Fibroblast of the conjunctiva (primary cell): ENCODE results near the gene WDR74.
"Not testable (repeated sequence)": the region's sequence is repeated elsewhere in the genome, so short reads cannot be mapped to it uniquely, and the experiment has no call there.

ENCODE experiments used
- DNase-seq: peaks from one replicate; pipeline ENCODE4 v3.0.0-alpha.2; 2010; ENCODE audit warnings: low read depth

The WDR74 gene

DNA sequence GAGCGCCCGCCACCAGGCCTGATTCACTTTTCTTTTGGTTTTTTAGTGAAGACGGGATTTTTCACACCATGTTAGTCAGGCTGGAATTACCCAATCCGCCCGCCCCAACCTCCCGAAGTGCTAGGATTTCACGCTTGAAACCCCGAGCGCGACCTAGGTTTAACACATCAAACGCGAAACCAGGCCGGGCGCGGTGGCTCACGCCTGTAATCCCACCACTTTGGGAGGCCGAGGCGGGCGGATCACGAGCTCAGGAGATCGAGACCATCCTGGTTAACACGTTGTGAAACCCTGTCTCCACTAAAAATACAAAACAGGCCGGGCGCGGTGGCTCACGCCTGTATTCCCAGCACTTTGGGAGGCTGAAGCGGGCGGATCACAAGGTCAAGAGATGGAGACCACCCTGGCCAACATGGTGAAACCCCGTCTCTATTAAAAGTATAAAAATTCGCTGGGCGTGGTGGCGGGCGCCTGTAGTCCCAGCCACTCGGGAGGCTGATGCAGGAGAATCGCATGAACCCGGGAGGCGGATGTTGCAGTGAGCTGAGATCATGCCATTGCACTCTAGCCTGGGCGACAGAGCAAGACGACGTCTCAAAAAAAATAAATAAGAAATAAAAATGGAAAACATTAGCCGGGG lies 1.5 kb upstream of the WDR74 start:
- DNase-seq: not testable (repeated sequence)

GRCh38 chr11:62835336-62835735 lies 4.1 kb downstream of the WDR74 start:
- DNase-seq: no peak

DNA sequence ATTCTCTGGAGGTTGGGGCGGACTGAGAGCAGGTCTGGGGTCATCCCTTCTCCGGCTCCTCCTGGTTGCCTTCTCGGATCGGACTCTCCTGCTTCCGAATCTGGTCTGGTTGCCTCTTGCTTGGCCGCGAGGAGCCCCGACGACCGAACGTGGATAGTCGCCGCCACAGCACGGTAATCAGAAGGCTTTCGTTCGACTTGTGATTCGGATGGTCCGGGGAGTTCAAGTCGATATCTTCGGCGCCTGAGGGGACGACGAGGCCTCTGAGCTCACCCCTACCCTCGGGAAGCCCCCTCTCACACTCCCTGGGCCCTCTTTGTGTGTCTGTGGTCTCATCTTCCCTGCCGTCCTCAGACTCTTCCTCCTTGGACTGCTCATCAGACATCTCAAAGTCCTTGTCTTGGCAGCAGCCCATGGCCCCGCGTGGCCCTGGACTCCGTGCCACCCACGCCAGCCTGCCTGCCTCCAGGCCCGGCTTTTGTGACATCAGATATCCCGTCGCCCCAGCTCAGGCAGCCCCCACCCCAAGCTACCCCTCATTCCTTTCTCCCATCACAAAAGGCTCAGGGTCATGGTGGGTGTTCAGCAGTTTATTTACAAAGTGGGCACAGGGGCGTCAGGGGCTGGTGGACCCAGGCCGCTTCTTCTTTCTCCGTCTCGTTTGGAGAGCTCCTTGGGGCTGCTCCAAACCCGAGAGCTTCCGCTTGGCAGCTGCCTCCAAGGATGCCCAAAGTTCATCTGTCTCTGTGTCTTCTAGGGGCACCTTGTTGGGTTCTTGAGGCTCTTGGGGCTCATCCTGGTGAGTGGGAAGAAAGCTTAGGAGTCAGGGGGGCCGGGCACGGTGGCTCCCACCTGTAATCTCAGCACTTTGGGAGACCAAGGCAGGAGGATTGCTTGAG lies 6.8 kb downstream of the WDR74 start, which contains the start of gene TEX54:
Gene TEX54 (minus strand): TSS at position 506 of the 899 bp plus-strand sequence.
- DNase-seq: no peak

- peak; percentile 97 for DNase-seq
These were observed 7.7 kb downstream of the WDR74 start, which contains the start of gene STX5 for GRCh38 chr11:62831520-62832335. Gene STX5 (minus strand): TSS chr11:62832051. CDS start chr11:62831243, 808 bp downstream.

DNA sequence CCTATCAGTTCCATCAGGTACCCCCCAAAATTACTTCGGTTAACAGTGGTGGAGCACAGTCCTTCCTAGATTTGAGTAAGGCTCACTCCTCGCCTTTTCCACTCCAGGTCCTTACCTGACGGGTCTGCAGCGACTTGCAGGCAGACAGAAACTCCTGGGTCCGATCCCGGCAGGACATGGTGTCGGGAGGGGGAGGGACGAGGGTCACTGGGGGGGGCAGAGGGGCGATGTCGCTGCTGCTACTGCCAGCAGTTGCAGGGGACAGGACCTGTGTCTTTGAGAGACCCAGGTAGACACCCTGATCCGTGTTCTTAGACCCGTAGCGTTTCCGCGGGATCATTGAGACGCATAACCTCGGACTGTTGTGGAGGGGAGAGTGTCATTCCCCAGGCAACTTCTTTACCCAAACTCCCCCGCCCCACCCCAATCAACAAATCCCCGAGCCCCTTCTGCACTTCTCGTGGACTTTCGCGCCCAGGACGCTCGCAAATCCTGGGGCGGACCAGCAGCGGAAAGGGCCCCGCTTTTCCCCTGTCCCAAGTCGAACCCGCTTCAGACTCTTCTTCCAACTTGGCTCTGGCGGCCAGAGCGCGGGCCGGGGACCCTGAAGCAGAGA lies 8.4 kb downstream of the WDR74 start:
- no peak for DNase-seq

GRCh38 chr11:62828130-62828529 lies 11.3 kb downstream of the WDR74 start:
- not testable (repeated sequence) for DNase-seq

- no peak for DNase-seq
These were observed 15.7 kb downstream of the WDR74 start for GRCh38 chr11:62823677-62824076.

- no peak for DNase-seq
These were observed 22.3 kb downstream of the WDR74 start for GRCh38 chr11:62817129-62817528.

GRCh38 chr11:62816557-62816956 lies 22.8 kb downstream of the WDR74 start:
- no peak for DNase-seq

DNA sequence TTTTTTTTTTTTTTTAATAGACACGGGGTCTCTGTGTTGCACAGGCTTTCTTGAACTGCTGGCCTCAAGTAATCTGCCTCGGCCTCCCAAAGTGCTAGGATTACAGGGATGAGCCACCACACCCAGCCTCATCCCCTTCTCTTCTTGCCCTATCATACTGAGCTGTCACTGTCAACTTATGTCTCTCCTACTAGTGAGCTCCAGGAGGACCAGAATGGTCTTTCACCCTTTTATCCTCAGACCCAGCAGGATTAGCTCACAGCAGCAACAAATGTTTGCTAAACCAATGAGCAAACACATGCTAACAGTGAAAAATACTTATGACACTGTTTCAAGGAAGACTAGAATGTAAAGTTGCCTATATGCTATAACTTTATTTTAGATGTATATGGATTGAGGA lies 27.7 kb downstream of the WDR74 start:
- DNase-seq: no peak

DNA sequence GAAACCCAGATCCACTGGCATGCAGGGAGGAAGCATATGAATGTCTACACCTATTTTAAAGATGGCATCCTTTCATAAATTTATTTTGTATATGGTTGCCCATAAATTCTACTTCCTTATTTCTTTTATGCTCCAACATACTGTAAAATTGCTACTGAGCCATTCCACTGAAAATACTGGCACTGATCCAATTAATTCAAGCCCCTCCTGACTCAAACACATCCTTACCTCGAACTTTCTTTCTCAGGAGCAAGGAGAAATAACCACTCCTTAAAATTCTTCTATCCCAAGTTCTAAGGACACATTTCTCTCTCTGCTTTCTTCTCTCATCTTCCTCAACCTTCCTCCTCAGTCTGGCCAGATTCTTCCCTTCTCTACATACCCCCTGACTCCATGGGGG lies 28.6 kb downstream of the WDR74 start:
- no peak for DNase-seq

GRCh38 chr11:62806611-62807121 lies 32.7 kb downstream of the WDR74 start:
- no peak for DNase-seq

- no peak for DNase-seq
These were observed 33.4 kb downstream of the WDR74 start for GRCh38 chr11:62805961-62806441.

GRCh38 chr11:62805076-62805892 lies 34.1 kb downstream of the WDR74 start, which contains the start of gene NXF1:
Gene NXF1 (minus strand): TSS chr11:62805440. CDS start chr11:62805356, 84 bp downstream.
- peak; percentile 93 for DNase-seq

GRCh38 chr11:62804310-62805075 lies 34.9 kb downstream of the WDR74 start:
- DNase-seq: no peak

- DNase-seq: no peak
These were observed 38.3 kb downstream of the WDR74 start for GRCh38 chr11:62801071-62801470.

DNA sequence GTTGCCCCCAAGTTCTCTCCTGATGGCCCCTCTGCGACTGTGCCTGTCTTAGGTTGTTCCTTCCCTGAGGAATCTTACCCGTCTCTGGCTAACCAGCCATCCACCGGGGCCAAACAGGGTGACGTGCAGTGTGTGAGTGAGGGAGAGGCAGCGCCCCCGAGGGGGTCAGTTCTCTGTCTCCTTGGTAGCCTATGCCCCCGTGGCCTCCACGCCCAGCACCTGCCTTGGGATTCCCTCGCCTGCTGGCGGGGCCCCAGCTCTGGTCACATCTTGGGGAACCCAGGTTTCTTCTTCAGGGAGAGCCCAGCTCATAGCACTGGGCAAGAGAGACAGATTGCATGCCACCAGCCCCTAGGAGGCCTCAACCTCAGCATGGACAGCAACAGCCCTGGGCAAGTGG lies 39.9 kb downstream of the WDR74 start:
- no peak for DNase-seq

- no peak for DNase-seq
These were observed 43.1 kb downstream of the WDR74 start for GRCh38 chr11:62796281-62796680.

GRCh38 chr11:62794201-62794775 lies 45.1 kb downstream of the WDR74 start:
- no peak for DNase-seq
